ENCODE results near the gene POLDIP3.
A peak's percentile ranks its signal among the peaks of the same experiment; 100 is the strongest.

Gene POLDIP3

DNA sequence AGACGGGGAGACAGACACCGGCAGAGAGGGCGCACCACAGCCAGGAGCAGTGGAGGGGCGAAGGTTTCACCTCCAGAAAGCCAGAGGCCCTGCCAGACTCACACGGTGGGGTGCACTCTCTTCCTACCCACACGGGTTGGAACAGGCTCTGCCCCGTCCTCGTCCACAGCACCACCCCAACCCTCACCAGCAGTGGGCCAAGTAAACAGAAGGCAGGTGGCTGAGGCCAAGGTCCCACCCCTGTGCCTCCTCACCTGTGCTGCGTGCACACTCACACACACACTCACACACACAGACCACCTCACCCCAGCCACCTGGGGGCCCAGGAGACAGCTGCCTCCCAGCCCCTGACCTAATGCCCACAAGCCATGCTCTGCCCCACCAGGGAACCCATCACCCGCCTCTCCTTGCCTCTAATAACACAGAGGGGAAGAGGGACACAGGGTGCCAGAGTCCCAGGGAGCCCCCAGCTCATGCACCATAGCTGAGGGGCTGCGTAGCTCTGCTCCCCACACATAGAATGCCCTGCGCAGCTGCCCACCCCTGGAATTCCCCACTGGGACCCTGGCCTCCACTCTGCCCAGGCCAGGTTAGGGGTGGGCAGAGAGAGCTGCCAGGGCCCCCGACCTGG lies 31.4 kb upstream of the POLDIP3 start:
- TF ChIP-seq ZNF600 (tag by site-specific recombination; IDR thresholded peaks at IDR 0.05) (0 out of 2 replicates have a peak, but pooled peaks have one; percentile 24), GLIS2 (tag by site-specific recombination; IDR thresholded peaks at IDR 0.05) (peak; percentile 43; the same call in 1 of the 2 replicates), ZNF473 (tag by site-specific recombination; IDR thresholded peaks at IDR 0.05) (no peak), GLIS1 (tag by site-specific recombination; IDR thresholded peaks at IDR 0.05) (peak; percentile 90), ZNF311 (tag by site-specific recombination; IDR thresholded peaks at IDR 0.05; ENCODE audit: borderline replicate concordance) (no peak), ZIC2 (tag by site-specific recombination; IDR thresholded peaks at IDR 0.05) (peak; percentile 96), ZNF2 (tag by site-specific recombination; IDR thresholded peaks at IDR 0.05) (no peak), ZNF248 (tag by site-specific recombination; IDR thresholded peaks at IDR 0.05) (no peak), ZNF830 (tag by site-specific recombination; IDR thresholded peaks at IDR 0.05; ENCODE audit: low read depth) (no peak)
- TF ChIP-seq, protein P1, sequence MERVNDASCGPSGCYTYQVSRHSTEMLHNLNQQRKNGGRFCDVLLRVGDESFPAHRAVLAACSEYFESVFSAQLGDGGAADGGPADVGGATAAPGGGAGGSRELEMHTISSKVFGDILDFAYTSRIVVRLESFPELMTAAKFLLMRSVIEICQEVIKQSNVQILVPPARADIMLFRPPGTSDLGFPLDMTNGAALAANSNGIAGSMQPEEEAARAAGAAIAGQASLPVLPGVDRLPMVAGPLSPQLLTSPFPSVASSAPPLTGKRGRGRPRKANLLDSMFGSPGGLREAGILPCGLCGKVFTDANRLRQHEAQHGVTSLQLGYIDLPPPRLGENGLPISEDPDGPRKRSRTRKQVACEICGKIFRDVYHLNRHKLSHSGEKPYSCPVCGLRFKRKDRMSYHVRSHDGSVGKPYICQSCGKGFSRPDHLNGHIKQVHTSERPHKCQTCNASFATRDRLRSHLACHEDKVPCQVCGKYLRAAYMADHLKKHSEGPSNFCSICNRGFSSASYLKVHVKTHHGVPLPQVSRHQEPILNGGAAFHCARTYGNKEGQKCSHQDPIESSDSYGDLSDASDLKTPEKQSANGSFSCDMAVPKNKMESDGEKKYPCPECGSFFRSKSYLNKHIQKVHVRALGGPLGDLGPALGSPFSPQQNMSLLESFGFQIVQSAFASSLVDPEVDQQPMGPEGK (tag by site-specific recombination; IDR thresholded peaks at IDR 0.05), result 0 out of 2 replicates have a peak, but pooled peaks have one; percentile 20
- TF ChIP-seq, protein P2, sequence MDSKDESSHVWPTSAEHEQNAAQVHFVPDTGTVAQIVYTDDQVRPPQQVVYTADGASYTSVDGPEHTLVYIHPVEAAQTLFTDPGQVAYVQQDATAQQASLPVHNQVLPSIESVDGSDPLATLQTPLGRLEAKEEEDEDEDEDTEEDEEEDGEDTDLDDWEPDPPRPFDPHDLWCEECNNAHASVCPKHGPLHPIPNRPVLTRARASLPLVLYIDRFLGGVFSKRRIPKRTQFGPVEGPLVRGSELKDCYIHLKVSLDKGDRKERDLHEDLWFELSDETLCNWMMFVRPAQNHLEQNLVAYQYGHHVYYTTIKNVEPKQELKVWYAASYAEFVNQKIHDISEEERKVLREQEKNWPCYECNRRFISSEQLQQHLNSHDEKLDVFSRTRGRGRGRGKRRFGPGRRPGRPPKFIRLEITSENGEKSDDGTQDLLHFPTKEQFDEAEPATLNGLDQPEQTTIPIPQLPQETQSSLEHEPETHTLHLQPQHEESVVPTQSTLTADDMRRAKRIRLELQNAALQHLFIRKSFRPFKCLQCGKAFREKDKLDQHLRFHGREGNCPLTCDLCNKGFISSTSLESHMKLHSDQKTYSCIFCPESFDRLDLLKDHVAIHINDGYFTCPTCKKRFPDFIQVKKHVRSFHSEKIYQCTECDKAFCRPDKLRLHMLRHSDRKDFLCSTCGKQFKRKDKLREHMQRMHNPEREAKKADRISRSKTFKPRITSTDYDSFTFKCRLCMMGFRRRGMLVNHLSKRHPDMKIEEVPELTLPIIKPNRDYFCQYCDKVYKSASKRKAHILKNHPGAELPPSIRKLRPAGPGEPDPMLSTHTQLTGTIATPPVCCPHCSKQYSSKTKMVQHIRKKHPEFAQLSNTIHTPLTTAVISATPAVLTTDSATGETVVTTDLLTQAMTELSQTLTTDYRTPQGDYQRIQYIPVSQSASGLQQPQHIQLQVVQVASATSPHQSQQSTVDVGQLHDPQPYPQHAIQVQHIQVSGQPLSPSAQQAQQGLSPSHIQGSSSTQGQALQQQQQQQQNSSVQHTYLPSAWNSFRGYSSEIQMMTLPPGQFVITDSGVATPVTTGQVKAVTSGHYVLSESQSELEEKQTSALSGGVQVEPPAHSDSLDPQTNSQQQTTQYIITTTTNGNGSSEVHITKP (tag by site-specific recombination; IDR thresholded peaks at IDR 0.05), result peak; percentile 77
- TF ChIP-seq, protein P3, sequence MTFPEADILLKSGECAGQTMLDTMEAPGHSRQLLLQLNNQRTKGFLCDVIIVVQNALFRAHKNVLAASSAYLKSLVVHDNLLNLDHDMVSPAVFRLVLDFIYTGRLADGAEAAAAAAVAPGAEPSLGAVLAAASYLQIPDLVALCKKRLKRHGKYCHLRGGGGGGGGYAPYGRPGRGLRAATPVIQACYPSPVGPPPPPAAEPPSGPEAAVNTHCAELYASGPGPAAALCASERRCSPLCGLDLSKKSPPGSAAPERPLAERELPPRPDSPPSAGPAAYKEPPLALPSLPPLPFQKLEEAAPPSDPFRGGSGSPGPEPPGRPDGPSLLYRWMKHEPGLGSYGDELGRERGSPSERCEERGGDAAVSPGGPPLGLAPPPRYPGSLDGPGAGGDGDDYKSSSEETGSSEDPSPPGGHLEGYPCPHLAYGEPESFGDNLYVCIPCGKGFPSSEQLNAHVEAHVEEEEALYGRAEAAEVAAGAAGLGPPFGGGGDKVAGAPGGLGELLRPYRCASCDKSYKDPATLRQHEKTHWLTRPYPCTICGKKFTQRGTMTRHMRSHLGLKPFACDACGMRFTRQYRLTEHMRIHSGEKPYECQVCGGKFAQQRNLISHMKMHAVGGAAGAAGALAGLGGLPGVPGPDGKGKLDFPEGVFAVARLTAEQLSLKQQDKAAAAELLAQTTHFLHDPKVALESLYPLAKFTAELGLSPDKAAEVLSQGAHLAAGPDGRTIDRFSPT (tag by site-specific recombination; IDR thresholded peaks at IDR 0.05), result peak; percentile 14; the same call in 1 of the 2 replicates
- Histone ChIP-seq H3K4me1 (ENCODE audit: control insufficient read depth, insufficient read depth, low read length) (peaks cover 22% of the 10 kb centered on the region), H3K9me3 (ENCODE audit: control insufficient read depth, insufficient read depth, low read depth, low read length) (no peaks in the 10 kb centered on the region), H3K4me3 (ENCODE audit: low read depth, low read length) (no peak overlapping the region), H3K27ac (ENCODE audit: extremely low read depth, low read depth, low read length) (no peak overlapping the region), H3K36me3 (ENCODE audit: control insufficient read depth in 2 of 2, insufficient read depth in 1 of 2, low read length in 2 of 2) (no peaks in the 10 kb centered on the region; a peak in 1 of 3 replicates)
- ChIA-PET CTCF (interaction anchor here (3.1 kb wide), 1 partner anchor 24 kb away, joined by 18 read pairs; no protein-coding TSS in a partner anchor), POLR2A (interaction anchor here (0.6 to 1.2 kb wide), 2 partner anchors 9 to 344 kb away, joined by 3 to 4 read pairs; no protein-coding TSS in a partner anchor)

DNA sequence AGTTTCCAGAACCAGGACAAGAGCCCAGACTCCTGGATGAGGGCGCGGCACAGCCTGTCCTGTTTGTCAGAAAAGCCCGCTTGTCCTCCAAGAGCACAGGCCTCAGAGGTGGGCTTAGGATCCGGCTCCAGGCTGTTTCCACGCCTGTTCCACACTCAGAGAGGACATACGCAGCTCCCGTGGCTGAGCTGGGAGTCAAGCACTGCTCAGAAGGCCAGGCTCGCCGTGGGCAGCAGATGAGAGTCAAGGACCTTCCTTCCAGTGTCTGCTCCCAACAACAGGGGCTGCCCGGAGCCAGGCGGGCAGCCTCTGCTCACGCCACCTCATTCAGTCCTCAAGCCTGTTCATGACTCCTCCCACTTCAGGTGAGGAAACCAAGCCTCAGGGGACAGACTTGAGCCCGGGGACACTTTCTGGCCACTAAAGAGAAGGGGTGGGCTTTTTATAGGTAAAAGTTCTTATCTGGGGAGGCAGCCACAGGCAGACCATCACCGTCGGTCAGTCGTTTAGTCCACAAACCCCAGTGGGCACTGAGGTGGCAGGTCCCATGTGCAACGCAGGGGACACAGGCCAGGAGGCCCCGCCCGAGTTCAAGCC lies 30.8 kb upstream of the POLDIP3 start:
- peaks cover 22% of the 10 kb centered on the region for H3K4me1 ChIP-seq (ENCODE audit: control insufficient read depth, insufficient read depth, low read length)
- CTCF ChIA-PET, result interaction anchor here (3.1 kb wide), 1 partner anchor 23 kb away, joined by 18 read pairs; no protein-coding TSS in a partner anchor
- POLR2A ChIA-PET, result no interaction called here
- no peaks in the 10 kb centered on the region for H3K9me3 ChIP-seq (ENCODE audit: control insufficient read depth, insufficient read depth, low read depth, low read length)
- H3K4me3 ChIP-seq (ENCODE audit: low read depth, low read length), result no peak overlapping the region
- TF ChIP-seq ZNF114 (tag by site-specific recombination; IDR thresholded peaks at IDR 0.05), result no peak
- no peak for TF ChIP-seq ZNF423 (tag by site-specific recombination; IDR thresholded peaks at IDR 0.05)
- TF ChIP-seq ZNF621 (tag by site-specific recombination; IDR thresholded peaks at IDR 0.05), result no peak
- peak; percentile 59; the same call in 1 of the 2 replicates for TF ChIP-seq SCRT2 (tag by site-specific recombination; IDR thresholded peaks at IDR 0.05)
- TF ChIP-seq ZNF792 (tag by site-specific recombination; IDR thresholded peaks at IDR 0.05), result no peak
- no peak for TF ChIP-seq KLF9 (tag by site-specific recombination; IDR thresholded peaks at IDR 0.05; ENCODE audit: low read depth)
- H3K27ac ChIP-seq (ENCODE audit: extremely low read depth, low read depth, low read length), result peak overlapping the region; percentile 44; the same call in 1 of the 2 replicates
- no peaks in the 10 kb centered on the region; a peak in 1 of 3 replicates for H3K36me3 ChIP-seq (ENCODE audit: control insufficient read depth in 2 of 2, insufficient read depth in 1 of 2, low read length in 2 of 2)

Measured in HEK293 (cell line).